Activated naive CD4-positive, alpha-beta T cell treated with anti-CD3 and anti-CD28 coated beads, Interleukin-2, amount 50 U/mL, for 24 hours (primary cell): Measurements from ENCODE around the gene GATA2.

ENCODE experiments used
- H3K27ac Mint-ChIP-seq: one replicate; pipeline ENCODE4 v1.8.0; 2021; ENCODE audit warnings: mild to moderate bottlenecking, mixed read lengths
- H3K27me3 Mint-ChIP-seq: one replicate; pipeline ENCODE4 v1.8.0; 2021; ENCODE audit warnings: mixed read lengths
- H3K36me3 Mint-ChIP-seq: one replicate; pipeline ENCODE4 v1.8.0; 2021; ENCODE audit warnings: mixed read lengths
- H3K4me1 Mint-ChIP-seq: one replicate; pipeline ENCODE4 v1.8.0; 2021; ENCODE audit warnings: mixed read lengths
- H3K4me3 Mint-ChIP-seq: one replicate; pipeline ENCODE4 v1.8.0; 2021; ENCODE audit warnings: mild to moderate bottlenecking, mixed read lengths
- H3K9me3 Mint-ChIP-seq: one replicate; pipeline ENCODE4 v1.8.0; 2021; ENCODE audit warnings: mixed read lengths

The GATA2 gene

DNA sequence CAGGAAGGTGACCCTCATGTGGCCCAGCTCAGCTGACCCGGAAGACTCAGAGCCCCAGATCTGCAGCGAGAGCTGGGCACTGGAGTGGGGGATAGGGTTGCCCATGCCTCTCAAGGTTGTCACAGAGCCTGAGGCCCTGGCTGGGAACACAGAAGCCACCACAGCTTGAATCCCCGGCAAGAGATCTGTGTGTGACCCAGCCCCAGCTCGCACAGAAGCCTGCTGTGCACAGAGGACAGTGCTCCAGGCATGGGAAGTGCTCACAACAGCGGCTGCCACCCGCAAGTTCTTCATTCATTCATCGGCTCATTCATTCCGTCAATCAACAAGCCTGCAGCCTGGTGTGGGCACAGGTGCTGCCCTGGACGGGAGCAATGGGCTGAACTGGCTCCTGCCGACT is 62.7 kb downstream of the GATA2 start:
- H3K9me3 Mint-ChIP-seq, result no peaks in the 10 kb centered on the region
- peaks cover 11% of the 10 kb centered on the region for H3K4me1 Mint-ChIP-seq
- H3K4me3 Mint-ChIP-seq, result no peak overlapping the region
- no peak overlapping the region for H3K27ac Mint-ChIP-seq
- peaks cover 23% of the 10 kb centered on the region for H3K27me3 Mint-ChIP-seq
- H3K36me3 Mint-ChIP-seq, result peaks cover 2% of the 10 kb centered on the region

DNA sequence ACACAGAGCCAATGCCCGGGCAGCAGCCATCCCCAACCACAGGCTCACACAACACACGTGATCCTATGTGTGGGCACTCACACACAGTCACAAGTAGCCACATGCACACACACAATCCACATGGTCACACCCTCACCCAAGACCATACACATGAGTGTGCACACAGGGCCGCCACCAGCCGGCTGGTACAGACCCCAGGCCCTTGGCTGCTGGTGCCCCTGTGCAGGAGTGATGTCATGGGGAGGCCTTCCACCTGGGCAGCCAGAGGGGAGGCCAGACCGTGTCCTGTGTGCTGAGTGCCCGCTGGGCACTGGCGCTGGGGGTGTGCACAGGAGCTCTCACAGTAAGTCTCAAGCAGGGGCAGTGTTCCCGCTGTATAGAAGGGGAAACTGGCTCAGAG is 63.2 kb downstream of the GATA2 start:
- H3K4me3 Mint-ChIP-seq, result no peak overlapping the region
- peaks cover 23% of the 10 kb centered on the region for H3K27me3 Mint-ChIP-seq

More for the DNA sequence above, 63.2 kb downstream of the GATA2 start:
- peaks cover 11% of the 10 kb centered on the region for H3K4me1 Mint-ChIP-seq
- peaks cover 2% of the 10 kb centered on the region for H3K36me3 Mint-ChIP-seq
- H3K27ac Mint-ChIP-seq, result no peak overlapping the region
- H3K9me3 Mint-ChIP-seq, result no peaks in the 10 kb centered on the region
